ENCODE measurements around the gene ADAM15.

- TF ChIP-seq CTCF (IDR thresholded peaks at IDR 0.05; ENCODE audit: low read depth, low read length) (no peak), EZH2phosphoT487 (IDR thresholded peaks at IDR 0.05; ENCODE audit: low read depth) (no peak)
Observed at GRCh38 chr1:155029513-155030242, 21.4 kb upstream of the ADAM15 start.
